IPS-NIHi7 (cell line): ENCODE data around the gene RNU1-1.
"Not testable (repeated sequence)": the region's sequence is repeated elsewhere in the genome, so short reads cannot be mapped to it uniquely, and the experiment has no call there.

Experiments used
- DNase-seq: peaks from one replicate; pipeline ENCODE4 v3.0.0; 2012; ENCODE audit warnings: mixed read lengths; ENCODE audit errors: extremely low spot score

Gene RNU1-1

GRCh38 chr1:16493731-16494130 lies 20.4 kb downstream of the RNU1-1 start:
- DNase-seq = not testable (repeated sequence)

- DNase-seq = not testable (repeated sequence)
Measured at GRCh38 chr1:16492937-16493336, 21.1 kb downstream of the RNU1-1 start.

- peak; percentile 36 for DNase-seq
Measured at GRCh38 chr1:16491056-16491675, 22.9 kb downstream of the RNU1-1 start.

GRCh38 chr1:16489195-16489880 lies 24.7 kb downstream of the RNU1-1 start:
- DNase-seq = not testable (repeated sequence)

DNA sequence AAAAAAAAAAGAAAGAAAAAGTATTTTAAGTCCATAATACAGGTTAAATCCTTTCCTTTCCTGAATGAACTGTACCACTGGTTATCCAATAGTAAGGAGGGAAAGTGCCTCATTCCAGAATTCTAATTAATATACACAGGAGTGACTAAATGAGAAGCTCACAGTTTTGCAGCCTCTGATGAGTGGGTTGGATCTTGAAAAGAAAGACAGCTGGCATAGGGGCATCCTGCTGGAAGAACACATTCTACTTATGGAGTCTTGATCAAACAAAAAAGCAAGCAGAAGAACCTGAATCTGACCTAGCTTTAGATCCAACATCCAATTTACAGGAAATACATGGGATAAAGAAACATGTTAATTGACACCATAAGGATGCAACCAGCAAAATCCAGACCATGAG lies 27.1 kb downstream of the RNU1-1 start:
- DNase-seq = not testable (repeated sequence)

GRCh38 chr1:16486316-16486715 lies 27.8 kb downstream of the RNU1-1 start:
- DNase-seq = not testable (repeated sequence)

DNA sequence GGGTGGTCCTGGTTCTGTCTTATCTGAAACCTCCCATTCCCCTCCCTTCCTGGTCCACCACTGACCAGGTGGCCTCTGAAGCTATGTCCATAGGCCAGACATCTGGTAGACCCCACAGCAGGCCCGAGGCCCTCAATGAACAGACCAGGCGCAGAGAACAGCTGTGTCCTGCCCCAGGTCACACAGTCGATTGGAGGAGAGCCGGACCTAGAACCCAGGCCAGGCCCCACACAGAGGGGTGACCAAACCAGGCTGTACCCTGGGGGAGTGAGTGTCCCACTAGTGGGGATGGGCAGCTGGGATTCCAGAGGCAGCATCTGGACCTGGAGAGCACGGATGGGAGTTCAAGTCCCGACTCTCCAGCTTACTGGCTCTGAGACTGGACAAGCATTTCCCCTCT lies 29.2 kb downstream of the RNU1-1 start:
- DNase-seq = no peak

- DNase-seq = no peak
Measured at GRCh38 chr1:16484501-16484835, 29.6 kb downstream of the RNU1-1 start.

- DNase-seq = not testable (repeated sequence)
Measured at GRCh38 chr1:16483639-16484500, 30.2 kb downstream of the RNU1-1 start.

GRCh38 chr1:16483146-16483545 lies 30.9 kb downstream of the RNU1-1 start:
- not testable (repeated sequence) for DNase-seq

DNA sequence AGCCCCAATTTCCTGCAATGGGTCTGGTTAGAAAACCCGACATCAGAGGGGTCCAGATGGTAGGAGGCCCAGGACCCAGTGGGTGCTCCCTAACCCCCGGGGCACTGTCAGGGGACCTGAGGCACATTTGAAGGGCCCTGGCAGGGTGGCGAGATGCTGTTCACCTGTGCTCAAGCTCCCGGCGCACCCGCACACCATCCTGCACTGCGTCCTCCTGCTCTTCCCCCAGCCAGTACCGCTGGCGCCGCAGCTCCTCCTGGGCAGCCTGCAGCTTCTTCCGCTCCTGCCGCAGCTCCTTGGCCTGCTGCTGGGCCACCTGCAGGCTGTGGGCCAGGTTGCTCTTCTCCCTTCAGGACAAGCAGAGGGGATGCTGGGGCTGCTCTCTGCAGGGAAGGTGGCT lies 36.0 kb downstream of the RNU1-1 start:
- DNase-seq = no peak

GRCh38 chr1:16475771-16476770 lies 38.0 kb downstream of the RNU1-1 start:
- not testable (repeated sequence) for DNase-seq

GRCh38 chr1:16474891-16475290 lies 39.2 kb downstream of the RNU1-1 start:
- peak; percentile 54 for DNase-seq

DNA sequence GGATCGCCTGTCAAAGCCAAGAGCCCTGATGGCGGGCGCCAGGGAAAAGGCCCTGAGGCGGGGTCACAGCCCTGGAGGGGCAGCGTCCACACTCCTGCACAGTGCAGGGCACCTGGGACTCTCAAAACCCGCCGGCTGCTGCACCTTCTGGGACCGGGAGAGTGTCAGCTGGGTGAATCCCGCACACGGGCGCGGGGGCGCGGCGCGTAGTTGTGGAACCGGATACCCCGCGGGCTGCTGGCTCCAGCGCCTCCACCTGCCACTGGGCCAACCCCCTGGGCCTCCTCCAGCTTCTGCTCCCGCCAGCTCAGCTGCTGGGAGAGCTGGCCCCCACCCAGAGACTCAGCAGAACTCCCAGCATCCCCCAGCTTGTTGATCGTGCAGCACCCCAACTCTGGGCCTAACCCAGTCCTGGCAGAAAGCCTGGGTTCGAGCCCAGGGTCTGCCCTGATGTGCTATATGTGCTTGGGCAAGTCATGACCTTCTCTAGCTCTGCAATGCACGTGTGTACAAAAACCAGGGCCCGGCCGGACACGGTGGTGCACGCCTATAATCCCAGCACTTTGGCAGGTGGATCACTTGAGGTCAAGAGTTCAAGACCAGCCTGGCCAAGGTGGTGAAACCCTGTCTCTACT lies 39.8 kb downstream of the RNU1-1 start:
- no peak for DNase-seq

GRCh38 chr1:16468558-16468957 lies 45.5 kb downstream of the RNU1-1 start:
- DNase-seq = no peak

DNA sequence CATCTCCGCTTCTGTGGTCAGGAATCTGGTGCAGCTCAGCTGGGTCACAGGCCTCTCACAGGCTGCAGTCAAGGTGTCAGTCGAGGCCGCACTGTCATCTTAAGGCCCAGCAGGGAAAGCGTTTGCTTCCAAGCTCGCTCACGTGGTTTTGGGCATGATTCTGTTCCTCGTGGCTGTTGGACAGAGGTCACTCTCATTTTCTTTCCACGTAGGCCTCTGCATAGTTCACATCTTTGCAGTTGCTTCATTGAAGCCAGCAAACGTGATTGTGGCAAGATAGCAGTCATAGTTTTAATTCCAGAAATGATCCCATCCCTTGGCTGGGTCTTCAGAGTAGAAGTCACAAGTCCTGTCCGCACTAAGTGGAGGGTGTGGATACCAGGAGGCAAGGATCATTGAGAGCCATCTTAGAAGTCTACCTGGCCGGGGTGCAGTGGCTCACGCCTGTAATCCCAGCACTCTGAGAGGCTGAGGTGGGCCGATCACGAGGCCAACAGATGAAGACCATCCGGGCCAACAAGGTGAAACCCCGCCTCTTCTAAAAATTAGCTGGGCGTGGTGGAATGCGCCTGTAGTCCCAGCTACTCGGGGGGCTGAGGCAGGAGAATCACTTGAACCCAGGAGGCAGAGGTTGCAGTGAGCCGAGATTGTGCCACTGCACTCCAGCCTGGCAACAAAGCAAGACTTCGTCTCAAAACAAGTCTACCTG lies 49.0 kb downstream of the RNU1-1 start:
- DNase-seq = no peak
